B cell (primary cell): ENCODE measurements around the gene GBA2.

ENCODE experiments used
- EZH2 ChIP-seq: IDR thresholded peaks from 2 replicates; pipeline ENCODE4 v1.6.1; 2012; ENCODE audit warnings: borderline replicate concordance, low read depth, mild to moderate bottlenecking, moderate library complexity, low read length; ENCODE audit not compliant: insufficient read depth, poor library complexity, severe bottlenecking
- TF ChIP-seq, protein P1 (sequence below): fragments of 200-600 bp; IDR thresholded peaks from one replicate; pipeline ENCODE4 v1.8.0; 2022; ENCODE audit warnings: antibody characterized with exemption, mild to moderate bottlenecking

DNA sequence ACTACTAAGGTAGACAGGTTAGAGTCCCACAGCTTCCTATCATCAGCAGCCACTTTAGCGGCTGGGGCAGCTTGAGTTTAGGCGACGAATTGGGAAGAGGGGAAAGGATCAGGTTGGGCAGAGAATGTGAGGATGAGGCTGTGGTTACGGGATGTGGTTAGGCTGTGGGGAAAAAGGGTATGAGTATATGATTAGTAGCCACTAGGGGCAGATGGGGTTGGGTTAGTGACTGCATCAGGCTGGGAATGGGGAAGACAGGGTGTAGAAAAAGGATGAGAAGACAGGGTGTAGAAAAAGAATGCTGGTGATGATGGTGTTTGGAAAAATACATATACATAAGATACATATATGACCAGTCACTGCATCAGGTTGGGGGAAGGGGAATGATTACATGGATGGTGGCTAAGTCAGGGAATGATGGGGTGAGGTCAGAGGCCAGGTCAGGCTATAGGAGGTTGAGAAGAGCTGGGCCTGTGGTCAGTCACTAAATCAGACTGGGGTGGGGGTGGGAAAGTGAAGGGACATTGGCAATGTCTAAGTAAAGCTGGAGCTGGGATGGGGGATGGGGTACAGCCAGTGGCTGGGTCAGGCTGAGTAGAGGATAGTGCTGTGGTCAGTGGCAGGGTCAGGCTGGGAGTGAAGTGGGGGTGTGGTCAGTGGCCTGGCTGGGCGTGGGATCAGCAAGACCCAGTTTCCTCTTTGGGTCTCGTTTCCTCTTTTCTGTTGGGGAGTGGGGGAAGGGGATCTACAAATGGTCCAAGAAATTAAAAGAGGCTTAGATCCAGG is 19.1 kb downstream of the GBA2 start:
- TF ChIP-seq, protein P1, sequence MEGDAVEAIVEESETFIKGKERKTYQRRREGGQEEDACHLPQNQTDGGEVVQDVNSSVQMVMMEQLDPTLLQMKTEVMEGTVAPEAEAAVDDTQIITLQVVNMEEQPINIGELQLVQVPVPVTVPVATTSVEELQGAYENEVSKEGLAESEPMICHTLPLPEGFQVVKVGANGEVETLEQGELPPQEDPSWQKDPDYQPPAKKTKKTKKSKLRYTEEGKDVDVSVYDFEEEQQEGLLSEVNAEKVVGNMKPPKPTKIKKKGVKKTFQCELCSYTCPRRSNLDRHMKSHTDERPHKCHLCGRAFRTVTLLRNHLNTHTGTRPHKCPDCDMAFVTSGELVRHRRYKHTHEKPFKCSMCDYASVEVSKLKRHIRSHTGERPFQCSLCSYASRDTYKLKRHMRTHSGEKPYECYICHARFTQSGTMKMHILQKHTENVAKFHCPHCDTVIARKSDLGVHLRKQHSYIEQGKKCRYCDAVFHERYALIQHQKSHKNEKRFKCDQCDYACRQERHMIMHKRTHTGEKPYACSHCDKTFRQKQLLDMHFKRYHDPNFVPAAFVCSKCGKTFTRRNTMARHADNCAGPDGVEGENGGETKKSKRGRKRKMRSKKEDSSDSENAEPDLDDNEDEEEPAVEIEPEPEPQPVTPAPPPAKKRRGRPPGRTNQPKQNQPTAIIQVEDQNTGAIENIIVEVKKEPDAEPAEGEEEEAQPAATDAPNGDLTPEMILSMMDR, result peak; percentile 53
- TF ChIP-seq EZH2, result no peak
